ENCODE measurements around the gene CORO1C. TPM values are rescaled to one million over a fixed set of nuclear protein-coding genes. Genes with fewer than 3 reads are reported as not detected.

Gene CORO1C
- polyA plus RNA-seq, 1 donor from 2014 or later = 123 TPM

DNA sequence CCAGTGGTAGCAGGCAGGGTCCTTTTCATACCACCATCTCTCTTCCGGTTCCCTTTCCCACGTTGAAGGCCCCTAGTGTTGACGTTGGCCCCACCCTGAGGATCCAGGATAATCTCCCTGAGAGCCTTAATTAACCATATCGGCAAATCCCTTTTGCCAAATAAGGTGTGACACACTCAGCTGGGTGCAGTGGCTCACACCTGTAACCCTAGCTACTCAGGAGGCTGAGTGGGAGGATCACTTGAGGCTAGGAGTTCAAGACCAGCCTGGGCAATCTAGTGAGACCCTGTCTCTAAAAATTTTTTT lies 130.7 kb downstream of the CORO1C start:
- H3K27ac ChIP-seq (ENCODE audit: low read length) = no peak overlapping the region
- H3K79me2 ChIP-seq (replicated peaks; ENCODE audit: insufficient read depth, low read length) = no peaks in the 10 kb centered on the region
- no peaks in the 10 kb centered on the region for H4K20me1 ChIP-seq (ENCODE audit: insufficient read depth)
- H3K4me3 ChIP-seq (ENCODE audit: low read length) = no peak overlapping the region
- no peak overlapping the region for H3K9ac ChIP-seq (ENCODE audit: low read length)
- H2AFZ ChIP-seq (ENCODE audit: low read depth, low read length) = no peak overlapping the region
- H3K36me3 ChIP-seq (ENCODE audit: insufficient read depth, low read length) = no peaks in the 10 kb centered on the region
- no peaks in the 10 kb centered on the region for H3K27me3 ChIP-seq (ENCODE audit: insufficient read depth, low read depth, low read length)
- no peaks in the 10 kb centered on the region for H3K9me3 ChIP-seq (ENCODE audit: low read length)
- no peaks in the 10 kb centered on the region for H3F3A ChIP-seq (ENCODE audit: insufficient read depth, low read length, poor library complexity, severe bottlenecking)
- H3K4me2 ChIP-seq (ENCODE audit: low read length) = no peak overlapping the region
- no peaks in the 10 kb centered on the region for H3K9me2 ChIP-seq (ENCODE audit: insufficient read depth, low read length)
- TF ChIP-seq RAD21 (conservative IDR thresholded peaks at IDR 0.05) = no peak
- no peak for TF ChIP-seq EP300 (conservative IDR thresholded peaks at IDR 0.05; ENCODE audit: poor library complexity, severe bottlenecking)
- TF ChIP-seq POLR2AphosphoS5 (IDR thresholded peaks at IDR 0.05) = no peak
- TF ChIP-seq, protein P1, sequence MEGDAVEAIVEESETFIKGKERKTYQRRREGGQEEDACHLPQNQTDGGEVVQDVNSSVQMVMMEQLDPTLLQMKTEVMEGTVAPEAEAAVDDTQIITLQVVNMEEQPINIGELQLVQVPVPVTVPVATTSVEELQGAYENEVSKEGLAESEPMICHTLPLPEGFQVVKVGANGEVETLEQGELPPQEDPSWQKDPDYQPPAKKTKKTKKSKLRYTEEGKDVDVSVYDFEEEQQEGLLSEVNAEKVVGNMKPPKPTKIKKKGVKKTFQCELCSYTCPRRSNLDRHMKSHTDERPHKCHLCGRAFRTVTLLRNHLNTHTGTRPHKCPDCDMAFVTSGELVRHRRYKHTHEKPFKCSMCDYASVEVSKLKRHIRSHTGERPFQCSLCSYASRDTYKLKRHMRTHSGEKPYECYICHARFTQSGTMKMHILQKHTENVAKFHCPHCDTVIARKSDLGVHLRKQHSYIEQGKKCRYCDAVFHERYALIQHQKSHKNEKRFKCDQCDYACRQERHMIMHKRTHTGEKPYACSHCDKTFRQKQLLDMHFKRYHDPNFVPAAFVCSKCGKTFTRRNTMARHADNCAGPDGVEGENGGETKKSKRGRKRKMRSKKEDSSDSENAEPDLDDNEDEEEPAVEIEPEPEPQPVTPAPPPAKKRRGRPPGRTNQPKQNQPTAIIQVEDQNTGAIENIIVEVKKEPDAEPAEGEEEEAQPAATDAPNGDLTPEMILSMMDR (IDR thresholded peaks at IDR 0.05; ENCODE audit: poor library complexity, severe bottlenecking) = no peak

DNA sequence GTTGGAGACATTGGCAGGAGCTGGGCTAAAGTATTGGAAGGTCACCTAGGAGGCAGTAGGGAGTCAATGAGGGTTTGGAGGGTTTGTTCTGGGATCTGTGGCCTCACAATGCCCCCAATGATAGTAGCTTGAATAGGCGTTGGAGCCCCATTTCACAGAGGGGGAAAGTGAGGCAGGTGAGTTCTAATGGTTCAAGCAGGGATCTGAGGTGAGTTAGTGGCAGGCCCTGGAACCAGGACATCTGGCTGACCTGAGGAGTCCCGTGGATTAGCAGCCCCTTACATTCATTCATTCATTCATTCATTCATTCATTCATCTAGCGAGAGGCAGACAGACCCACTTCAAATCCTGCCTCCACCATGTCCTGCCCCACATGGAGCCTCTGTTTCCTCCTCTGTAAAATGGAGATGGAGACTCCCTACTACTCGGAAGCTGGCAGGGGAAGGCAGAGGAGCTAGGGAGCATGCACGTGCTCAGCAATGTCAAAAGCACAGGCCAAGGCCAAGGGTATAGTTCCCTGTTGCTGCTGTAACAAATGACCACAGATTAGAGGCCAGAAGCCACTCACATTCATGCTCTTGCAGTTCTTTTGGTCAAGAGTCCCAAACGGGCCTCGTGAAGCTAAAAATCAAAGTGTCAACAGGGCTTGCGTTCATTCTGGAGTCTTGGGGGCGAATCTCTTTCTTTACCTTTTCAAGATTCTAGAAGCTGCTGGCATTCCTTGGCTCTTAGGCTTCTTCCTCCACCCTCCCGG lies 131.2 kb downstream of the CORO1C start:
- no peaks in the 10 kb centered on the region for H3K9me3 ChIP-seq (ENCODE audit: low read length)
- H3K4me3 ChIP-seq (ENCODE audit: low read length) = no peak overlapping the region
- TF ChIP-seq, protein P2, sequence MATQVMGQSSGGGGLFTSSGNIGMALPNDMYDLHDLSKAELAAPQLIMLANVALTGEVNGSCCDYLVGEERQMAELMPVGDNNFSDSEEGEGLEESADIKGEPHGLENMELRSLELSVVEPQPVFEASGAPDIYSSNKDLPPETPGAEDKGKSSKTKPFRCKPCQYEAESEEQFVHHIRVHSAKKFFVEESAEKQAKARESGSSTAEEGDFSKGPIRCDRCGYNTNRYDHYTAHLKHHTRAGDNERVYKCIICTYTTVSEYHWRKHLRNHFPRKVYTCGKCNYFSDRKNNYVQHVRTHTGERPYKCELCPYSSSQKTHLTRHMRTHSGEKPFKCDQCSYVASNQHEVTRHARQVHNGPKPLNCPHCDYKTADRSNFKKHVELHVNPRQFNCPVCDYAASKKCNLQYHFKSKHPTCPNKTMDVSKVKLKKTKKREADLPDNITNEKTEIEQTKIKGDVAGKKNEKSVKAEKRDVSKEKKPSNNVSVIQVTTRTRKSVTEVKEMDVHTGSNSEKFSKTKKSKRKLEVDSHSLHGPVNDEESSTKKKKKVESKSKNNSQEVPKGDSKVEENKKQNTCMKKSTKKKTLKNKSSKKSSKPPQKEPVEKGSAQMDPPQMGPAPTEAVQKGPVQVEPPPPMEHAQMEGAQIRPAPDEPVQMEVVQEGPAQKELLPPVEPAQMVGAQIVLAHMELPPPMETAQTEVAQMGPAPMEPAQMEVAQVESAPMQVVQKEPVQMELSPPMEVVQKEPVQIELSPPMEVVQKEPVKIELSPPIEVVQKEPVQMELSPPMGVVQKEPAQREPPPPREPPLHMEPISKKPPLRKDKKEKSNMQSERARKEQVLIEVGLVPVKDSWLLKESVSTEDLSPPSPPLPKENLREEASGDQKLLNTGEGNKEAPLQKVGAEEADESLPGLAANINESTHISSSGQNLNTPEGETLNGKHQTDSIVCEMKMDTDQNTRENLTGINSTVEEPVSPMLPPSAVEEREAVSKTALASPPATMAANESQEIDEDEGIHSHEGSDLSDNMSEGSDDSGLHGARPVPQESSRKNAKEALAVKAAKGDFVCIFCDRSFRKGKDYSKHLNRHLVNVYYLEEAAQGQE (IDR thresholded peaks at IDR 0.05; ENCODE audit: borderline replicate concordance) = no peak
- no peak for TF ChIP-seq MXI1 (conservative IDR thresholded peaks at IDR 0.05; ENCODE audit: poor library complexity, severe bottlenecking)
- TF ChIP-seq RAD21 (conservative IDR thresholded peaks at IDR 0.05) = no peak
- no peak for TF ChIP-seq EZH2 (IDR thresholded peaks at IDR 0.05; ENCODE audit: borderline replicate concordance, insufficient read depth, low read length, poor library complexity, severe bottlenecking)
- no peak for TF ChIP-seq SMC3 (conservative IDR thresholded peaks at IDR 0.05; ENCODE audit: poor library complexity)
- no peak for TF ChIP-seq EP300 (conservative IDR thresholded peaks at IDR 0.05; ENCODE audit: poor library complexity, severe bottlenecking)
- no peak for TF ChIP-seq POLR2AphosphoS5 (IDR thresholded peaks at IDR 0.05)
- no peak for TF ChIP-seq TAF1 (IDR thresholded peaks at IDR 0.05; ENCODE audit: low read depth)
- TF ChIP-seq, protein P1 (IDR thresholded peaks at IDR 0.05; ENCODE audit: poor library complexity, severe bottlenecking) = no peak

More for the DNA sequence above, 131.2 kb downstream of the CORO1C start:
- no peak overlapping the region for H3K27ac ChIP-seq (ENCODE audit: low read length)
- H3K27me3 ChIP-seq (ENCODE audit: insufficient read depth, low read depth, low read length) = no peaks in the 10 kb centered on the region
- no peak overlapping the region for H2AFZ ChIP-seq (ENCODE audit: low read depth, low read length)
- H3K79me2 ChIP-seq (replicated peaks; ENCODE audit: insufficient read depth, low read length) = no peaks in the 10 kb centered on the region
- H3K9ac ChIP-seq (ENCODE audit: low read length) = no peak overlapping the region
- no peaks in the 10 kb centered on the region for H3K36me3 ChIP-seq (ENCODE audit: insufficient read depth, low read length)
- no peaks in the 10 kb centered on the region for H4K20me1 ChIP-seq (ENCODE audit: insufficient read depth)
- no peaks in the 10 kb centered on the region for H3F3A ChIP-seq (ENCODE audit: insufficient read depth, low read length, poor library complexity, severe bottlenecking)
- H3K4me2 ChIP-seq (ENCODE audit: low read length) = no peak overlapping the region
- no peaks in the 10 kb centered on the region for H3K9me2 ChIP-seq (ENCODE audit: insufficient read depth, low read length)
